ENCODE measurements around the gene SCD. TPM values are rescaled to one million over a fixed set of nuclear protein-coding genes. Genes with fewer than 3 reads are reported as not detected.

SCD gene
- total and polyA plus RNA-seq, 2 of the 13 experiments (the other 11 are each of a cell fraction or from before 2014, with no cell fraction given) = 492 to 512 TPM

- TF ChIP-seq NFAT5 (CRISPR knock-in tag; IDR thresholded peaks at IDR 0.05) = no peak
- no peak for TF ChIP-seq ZNF383 (CRISPR knock-in tag; IDR thresholded peaks at IDR 0.05; ENCODE audit: borderline replicate concordance)
- no peak for TF ChIP-seq ADNP (CRISPR knock-in tag; IDR thresholded peaks at IDR 0.05)
- TF ChIP-seq ZNF230 (CRISPR knock-in tag; IDR thresholded peaks at IDR 0.05) = no peak
- TF ChIP-seq PPARG (CRISPR knock-in tag; conservative IDR thresholded peaks at IDR 0.05) = peak; percentile 63; the same call in 1 of the 2 replicates
- TF ChIP-seq TEAD2 (CRISPR knock-in tag; IDR thresholded peaks at IDR 0.05) = no peak
- no peak for TF ChIP-seq ZBTB3 (CRISPR knock-in tag; IDR thresholded peaks at IDR 0.05; ENCODE audit: borderline replicate concordance, low read depth)
- TF ChIP-seq ZNF773 (CRISPR knock-in tag; IDR thresholded peaks at IDR 0.05; ENCODE audit: borderline replicate concordance) = no peak; the same call in 1 of the 2 replicates
- TF ChIP-seq, protein P1, sequence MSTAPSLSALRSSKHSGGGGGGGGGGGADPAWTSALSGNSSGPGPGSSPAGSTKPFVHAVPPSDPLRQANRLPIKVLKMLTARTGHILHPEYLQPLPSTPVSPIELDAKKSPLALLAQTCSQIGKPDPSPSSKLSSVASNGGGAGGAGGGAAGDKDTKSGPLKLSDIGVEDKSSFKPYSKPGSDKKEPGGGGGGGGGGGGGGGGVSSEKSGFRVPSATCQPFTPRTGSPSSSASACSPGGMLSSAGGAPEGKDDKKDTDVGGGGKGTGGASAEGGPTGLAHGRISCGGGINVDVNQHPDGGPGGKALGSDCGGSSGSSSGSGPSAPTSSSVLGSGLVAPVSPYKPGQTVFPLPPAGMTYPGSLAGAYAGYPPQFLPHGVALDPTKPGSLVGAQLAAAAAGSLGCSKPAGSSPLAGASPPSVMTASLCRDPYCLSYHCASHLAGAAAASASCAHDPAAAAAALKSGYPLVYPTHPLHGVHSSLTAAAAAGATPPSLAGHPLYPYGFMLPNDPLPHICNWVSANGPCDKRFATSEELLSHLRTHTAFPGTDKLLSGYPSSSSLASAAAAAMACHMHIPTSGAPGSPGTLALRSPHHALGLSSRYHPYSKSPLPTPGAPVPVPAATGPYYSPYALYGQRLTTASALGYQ (CRISPR knock-in tag; IDR thresholded peaks at IDR 0.05) = peak; percentile 75; the same call in 1 of the 2 replicates
- TF ChIP-seq SRY (CRISPR knock-in tag; IDR thresholded peaks at IDR 0.05) = peak; percentile 86; the same call in 1 of the 2 replicates
- TF ChIP-seq, protein P2, sequence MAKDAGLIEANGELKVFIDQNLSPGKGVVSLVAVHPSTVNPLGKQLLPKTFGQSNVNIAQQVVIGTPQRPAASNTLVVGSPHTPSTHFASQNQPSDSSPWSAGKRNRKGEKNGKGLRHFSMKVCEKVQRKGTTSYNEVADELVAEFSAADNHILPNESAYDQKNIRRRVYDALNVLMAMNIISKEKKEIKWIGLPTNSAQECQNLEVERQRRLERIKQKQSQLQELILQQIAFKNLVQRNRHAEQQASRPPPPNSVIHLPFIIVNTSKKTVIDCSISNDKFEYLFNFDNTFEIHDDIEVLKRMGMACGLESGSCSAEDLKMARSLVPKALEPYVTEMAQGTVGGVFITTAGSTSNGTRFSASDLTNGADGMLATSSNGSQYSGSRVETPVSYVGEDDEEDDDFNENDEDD (CRISPR knock-in tag; IDR thresholded peaks at IDR 0.05; ENCODE audit: borderline replicate concordance) = peak; percentile 68; the same call in 1 of the 2 replicates
- TF ChIP-seq KIAA2018 (CRISPR knock-in tag; IDR thresholded peaks at IDR 0.05; ENCODE audit: borderline replicate concordance) = no peak
- no peak for TF ChIP-seq GLI4 (CRISPR knock-in tag; IDR thresholded peaks at IDR 0.05; ENCODE audit: borderline replicate concordance)
Measured at GRCh38 chr10:100346351-100346764, 675 bp upstream of the SCD start (continued).
